Pancreas (tissue), 10 donors: ENCODE measurements around the gene HPD. TPM values are rescaled to one million over a fixed set of nuclear protein-coding genes. Genes with fewer than 3 reads are reported as not detected.

Source experiments
- ATAC-seq, 4 donors: fragments of 200-7000 bp; cut with Tn5 transposase; one replicate each; pipeline versions ENCODE4 v1.8.0 to v1.9.1; 2020; ENCODE audit warnings: mild to moderate bottlenecking in 4 of 4, moderate library complexity in 4 of 4
- DNase-seq, 6 donors: peaks; one replicate each; pipeline ENCODE4 v3.0.0-alpha.2; 2020
- FAIRE-seq: peaks from 2 replicates; lab custom pipeline; 2012; peaks lifted over from hg19 to GRCh38; lab: Jason Lieb, UNC
- H3K27ac ChIP-seq, 4 donors: fragments of 200-600 bp; sonication (generic); 1 replicate in 3 of 4; 2 replicates in 1 of 4; pipeline versions ENCODE4 v1.5.0 to v1.8.0; 2020
- H3K27me3 ChIP-seq, 4 donors: fragments of 200-600 bp; one replicate each; pipeline ENCODE4 v1.8.0; 2021
- H3K36me3 ChIP-seq, 3 donors: fragments of 200-600 bp; sonication (generic) in 1 of 3; one replicate each; pipeline versions ENCODE4 v1.5.0 to v1.8.0; 2020 to 2021
- H3K4me1 ChIP-seq, 3 donors: fragments of 200-600 bp; one replicate each; pipeline ENCODE4 v1.8.0; 2021
- H3K4me3 ChIP-seq, 4 donors: fragments of 200-600 bp; sonication (generic) in 2 of 4; one replicate each; pipeline versions ENCODE4 v1.5.0 to v1.8.0; 2020 to 2021
- H3K9me3 ChIP-seq, 4 donors: fragments of 200-600 bp; one replicate each; pipeline ENCODE4 v1.8.0; 2021
- CTCF ChIP-seq, 4 donors: fragments of 200-600 bp; sonication (generic) in 3 of 4; IDR thresholded peaks; one replicate each; pipeline versions ENCODE4 v1.5.0 to v1.8.0; 2021; ENCODE audit warnings: antibody characterized with exemption in 4 of 4
- WGBS, 2 donors: extraction: QIAGEN DNeasy Blood & Tissue Kit; methylation state at CpG; one replicate each; pipeline ENCODE4 v1.1.7; 2013; 5-methylcytosine and 5-hydroxymethylcytosine counted together
- intact Hi-C, 3 donors: fragments of 100-400 bp; cut with DNase I; formaldehyde crosslinking; loops; one replicate each; pipeline versions ENCODE4 v1.11.1 to v1.14.2; 2022
- polyA plus RNA-seq, 2 donors: library from polyadenylated mRNA; stranded (reverse); fragments of 200-250 nt; gene quantifications; one replicate each; pipeline ENCODE4 v1.2.3, GENCODE V29; 2013
- total RNA-seq, 6 donors: library from RNA; stranded (reverse); fragmentation: NEBNext Ultra II Directional in 4 of 6; extraction: Animal tissue kit (Norgen Biotek cat#: 25700) in 4 of 6; gene quantifications; one replicate each; pipeline versions ENCODE4 v1.2.1 to v1.2.4, GENCODE V29; 2021 to 2023
- donor health status: healthy with polysubstance abuse.
- donor health status: DM: no; HTN: no; CAD: no; lungs with moderate emphysema.
- donor health status: DM: no; HTN: no; CAD: no.
- donor health status: control.
- donor health status: control.
- donor health status: Bipolar disorder and iron deficiency.
- donor health status: DM: yes; HTN: yes; CAD: no.
- donor health status: DM: no; HTN: no; CAD: no.
- donor health status: DM: no; HTN: no; CAD: no.
- donor health status: DM: yes; HTN: yes; CAD: no.

The HPD gene
- total and polyA plus RNA-seq, 8 donors = 0.71 to 3.9 (median 2.5) TPM

- WGBS, 2 donors = 91 to 92% methylated on average over 38 to 39 of the region's 39 CpGs
- no peak overlapping the region for H3K4me3 ChIP-seq
- ATAC-seq (no peak), FAIRE-seq (no peak), DNase-seq (peak in 2 of 6 donors; percentile 34 to 73)
- H3K9me3 ChIP-seq = no peaks in the 10 kb centered on the region
- peaks cover 5 to 71% (median 44%) of the 10 kb centered on the region in 3 donors for H3K36me3 ChIP-seq
- H3K27me3 ChIP-seq = no peaks in the 10 kb centered on the region
- no peak overlapping the region for H3K27ac ChIP-seq
- TF ChIP-seq CTCF (IDR thresholded peaks at IDR 0.05) = no peak
- H3K4me1 ChIP-seq = no peaks in the 10 kb centered on the region
- intact Hi-C loops = no loop called here
Measured at GRCh38 chr12:121822393-121823100, 36.1 kb downstream of the HPD start.

GRCh38 chr12:121820056-121820455 is 38.6 kb downstream of the HPD start:
- TF ChIP-seq CTCF (IDR thresholded peaks at IDR 0.05) = no peak
- H3K27ac ChIP-seq = no peak overlapping the region
- DNase-seq (peak in 1 of 6 donors; percentile 48), FAIRE-seq (no peak), ATAC-seq (no peak)
- intact Hi-C loops = no loop called here
- no peaks in the 10 kb centered on the region for H3K27me3 ChIP-seq
- H3K4me3 ChIP-seq = no peak overlapping the region
- WGBS, 2 donors = 85 to 87% methylated on average over 7 of the region's 7 CpGs
- no peaks in the 10 kb centered on the region for H3K9me3 ChIP-seq
- peaks cover 11 to 79% (median 51%) of the 10 kb centered on the region in 3 donors for H3K36me3 ChIP-seq
- H3K4me1 ChIP-seq = no peaks in the 10 kb centered on the region

DNA sequence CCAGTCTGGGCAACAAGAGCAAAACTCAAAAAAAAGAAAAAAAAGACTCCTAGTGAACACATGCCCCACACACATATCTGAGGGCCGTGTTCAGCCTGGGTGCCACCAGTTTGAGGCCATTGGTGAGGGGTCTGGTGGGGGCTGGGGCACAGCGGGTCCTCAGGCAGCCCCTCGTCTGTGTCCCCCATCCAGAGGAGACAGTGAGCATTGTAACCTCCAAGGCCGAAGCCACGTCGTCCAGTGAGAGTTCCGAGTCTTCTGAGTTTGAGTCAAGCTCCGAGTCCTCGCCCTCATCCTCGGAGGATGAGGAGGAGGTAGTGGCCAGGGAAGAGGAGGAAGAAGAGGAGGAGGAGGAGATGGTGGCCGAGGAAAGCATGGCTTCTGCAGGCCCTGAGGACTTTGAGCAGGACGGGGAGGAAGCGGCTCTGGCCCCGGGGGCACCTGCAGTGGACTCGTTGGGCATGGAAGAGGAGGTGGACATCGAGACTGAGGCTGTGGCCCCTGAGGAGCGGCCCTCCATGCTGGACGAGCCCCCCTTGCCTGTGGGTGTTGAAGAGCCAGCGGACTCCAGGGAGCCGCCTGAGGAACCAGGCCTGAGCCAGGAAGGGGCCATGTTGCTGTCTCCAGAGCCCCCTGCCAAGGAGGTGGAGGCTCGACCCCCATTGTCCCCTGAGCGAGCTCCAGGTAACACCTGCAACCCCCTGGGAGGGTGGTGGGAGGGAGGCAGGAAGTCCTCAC is 39.3 kb downstream of the HPD start:
- Histone ChIP-seq H3K4me1 (no peaks in the 10 kb centered on the region), H3K36me3 (peaks cover 12 to 81% (median 51%) of the 10 kb centered on the region in 3 donors), H3K4me3 (no peak overlapping the region), H3K27me3 (no peaks in the 10 kb centered on the region), H3K9me3 (no peaks in the 10 kb centered on the region), H3K27ac (no peak overlapping the region)
- no peak for TF ChIP-seq CTCF (IDR thresholded peaks at IDR 0.05)
- 89 to 93% methylated on average over 22 of the region's 22 CpGs for WGBS, 2 donors
- DNase-seq (peak in 1 of 6 donors; percentile 70), ATAC-seq (no peak), FAIRE-seq (no peak)
- intact Hi-C loops = no loop called here

DNA sequence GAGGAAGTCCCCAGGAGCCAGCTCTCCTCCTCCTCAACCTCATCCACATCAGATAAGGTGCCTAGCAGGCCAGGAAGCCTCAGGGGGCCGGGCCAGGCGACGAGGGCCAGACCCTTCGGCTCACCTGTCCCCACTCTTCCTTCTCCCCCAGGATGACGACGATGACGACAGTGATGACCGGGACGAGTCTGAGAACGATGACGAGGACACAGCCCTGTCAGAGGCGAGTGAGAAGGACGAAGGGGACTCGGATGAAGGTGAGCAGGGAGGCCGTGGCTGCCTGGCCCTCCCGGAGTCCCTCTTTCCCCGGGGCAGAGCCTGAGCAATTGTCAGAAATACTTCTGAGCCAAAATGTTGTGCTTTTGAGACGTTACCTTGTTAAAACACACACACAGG is 41.0 kb downstream of the HPD start:
- H3K27ac ChIP-seq = no peak overlapping the region
- no peak for ATAC-seq
- no peak for TF ChIP-seq CTCF (IDR thresholded peaks at IDR 0.05)
- H3K4me3 ChIP-seq = no peak overlapping the region
- WGBS, 2 donors = 92 to 93% methylated on average over 18 of the region's 18 CpGs
- peaks cover 12 to 69% (median 40%) of the 10 kb centered on the region in 3 donors for H3K36me3 ChIP-seq
- no peak for FAIRE-seq
- intact Hi-C loops = no loop called here
- DNase-seq = peak in 1 of 6 donors; percentile 51
- H3K4me1 ChIP-seq = peaks cover 0 to 12% (median 8%) of the 10 kb centered on the region in 3 donors
- no peaks in the 10 kb centered on the region for H3K27me3 ChIP-seq
- no peaks in the 10 kb centered on the region for H3K9me3 ChIP-seq
